ENCODE measurements around the gene ESRRA.
A peak's percentile ranks its signal among the peaks of the same experiment; 100 is the strongest.

ESRRA gene

GRCh38 chr11:64305075-64305690, at the start of gene ESRRA:
ESRRA (plus strand) TSS chr11:64305524; CDS start chr11:64307180, 1,656 bp downstream.
- peak; percentile 99 for DNase-seq (ENCODE audit: low read depth)

- no peak for DNase-seq (ENCODE audit: low read depth)
Observed at GRCh38 chr11:64256300-64256699, 49.0 kb upstream of the ESRRA start.

- DNase-seq (ENCODE audit: low read depth): no peak
Observed at GRCh38 chr11:64258356-64258755, 47.0 kb upstream of the ESRRA start.

GRCh38 chr11:64258946-64259532, 46.3 kb upstream of the ESRRA start:
- DNase-seq (ENCODE audit: low read depth): no peak

GRCh38 chr11:64259533-64260067, 45.7 kb upstream of the ESRRA start:
- no peak for DNase-seq (ENCODE audit: low read depth)

GRCh38 chr11:64260147-64260708, 45.1 kb upstream of the ESRRA start:
- no peak for DNase-seq (ENCODE audit: low read depth)

GRCh38 chr11:64261556-64262080, 43.7 kb upstream of the ESRRA start:
- no peak for DNase-seq (ENCODE audit: low read depth)

- DNase-seq (ENCODE audit: low read depth): no peak
Observed at GRCh38 chr11:64262271-64263002, 42.9 kb upstream of the ESRRA start.

GRCh38 chr11:64263021-64263946, 42.0 kb upstream of the ESRRA start:
- DNase-seq (ENCODE audit: low read depth): no peak

- no peak for DNase-seq (ENCODE audit: low read depth)
Observed at GRCh38 chr11:64263947-64264317, 41.4 kb upstream of the ESRRA start.

GRCh38 chr11:64264371-64264852, 40.9 kb upstream of the ESRRA start:
- no peak for DNase-seq (ENCODE audit: low read depth)

GRCh38 chr11:64265176-64266160, 39.9 kb upstream of the ESRRA start:
- DNase-seq (ENCODE audit: low read depth): no peak

- no peak for DNase-seq (ENCODE audit: low read depth)
Observed at GRCh38 chr11:64266339-64266738, 39.0 kb upstream of the ESRRA start.

GRCh38 chr11:64267207-64267945, 37.9 kb upstream of the ESRRA start:
- DNase-seq (ENCODE audit: low read depth): no peak

- DNase-seq (ENCODE audit: low read depth): no peak
Observed at GRCh38 chr11:64268025-64268892, 37.1 kb upstream of the ESRRA start.

- DNase-seq (ENCODE audit: low read depth): peak; percentile 26
Observed at GRCh38 chr11:64268893-64269539, 36.3 kb upstream of the ESRRA start.

- DNase-seq (ENCODE audit: low read depth): peak; percentile 97
Observed at GRCh38 chr11:64269540-64270220, 35.6 kb upstream of the ESRRA start.

Measured in stimulated activated CD8-positive, alpha-beta memory T cell treated with anti-CD3 and anti-CD28 coated beads, Interleukin-7, amount 100 ng/mL, for 24 hours (primary cell).